GM20000 (cell line): ENCODE measurements around the gene CGRRF1.

Source experiments
- DNase-seq: peaks from one replicate; pipeline ENCODE4 v3.0.0; 2012; ENCODE audit warnings: low spot score
- CTCF ChIP-seq: IDR thresholded peaks from 2 replicates; pipeline ENCODE4 v1.5.1; 2012; ENCODE audit warnings: mild to moderate bottlenecking, control low read depth; ENCODE audit errors: extremely low read depth, missing control alignments

The CGRRF1 gene

GRCh38 chr14:54474232-54474793 is 35.4 kb upstream of the CGRRF1 start:
- no peak for DNase-seq
- no peak for TF ChIP-seq CTCF

GRCh38 chr14:54475187-54475899 is 34.4 kb upstream of the CGRRF1 start:
- TF ChIP-seq CTCF, result no peak
- DNase-seq, result no peak

GRCh38 chr14:54475911-54476310 is 33.8 kb upstream of the CGRRF1 start:
- no peak for DNase-seq
- no peak for TF ChIP-seq CTCF

- no peak for DNase-seq
- TF ChIP-seq CTCF, result no peak
Observed at GRCh38 chr14:54478636-54479215, 31.0 kb upstream of the CGRRF1 start.

- no peak for DNase-seq
Observed at GRCh38 chr14:54480830-54481562, 28.7 kb upstream of the CGRRF1 start.

GRCh38 chr14:54481695-54482094 is 28.0 kb upstream of the CGRRF1 start:
- no peak for TF ChIP-seq CTCF
- DNase-seq, result no peak

More at GRCh38 chr14:54480830-54481562, 28.7 kb upstream of the CGRRF1 start:
- no peak for TF ChIP-seq CTCF
